B cell (primary cell): ENCODE data around the gene NOL3. TPM values are rescaled to one million over a fixed set of nuclear protein-coding genes. Genes with fewer than 3 reads are reported as not detected.

Experiments used
- ATAC-seq: fragments of 200-7000 bp; cut with Tn5 transposase; one replicate; pipeline ENCODE4 v1.10.0; 2021; ENCODE audit warnings: low read depth, mild to moderate bottlenecking, moderate number of reproducible peaks, moderate library complexity
- CTCF ChIA-PET: fragments of 350-600 bp; sonication (Branson Sonifier 250); formaldehyde crosslinking; loops from one replicate; lab custom pipeline; 2021; ENCODE audit warnings: antibody characterized with exemption, inconsistent platforms; lab: Charles Lee
- POLR2A ChIA-PET: fragments of 350-600 bp; sonication (Branson Sonifier 250); formaldehyde crosslinking; loops from one replicate; lab custom pipeline; 2021; ENCODE audit warnings: antibody characterized with exemption; lab: Charles Lee
- DNase-seq: peaks from one replicate; pipeline ENCODE4 v3.0.0; 2013
- H2AFZ ChIP-seq: 2 replicates; pipeline ENCODE4 v1.6.1; 2012; ENCODE audit warnings: mild to moderate bottlenecking, low read depth, low read length; ENCODE audit not compliant: insufficient read depth, poor library complexity, severe bottlenecking
- H3K27ac ChIP-seq, 2 donors: 1 replicate in 1 of 2; 2 replicates in 1 of 2; pipeline ENCODE4 v1.5.1; 2012 to 2013; ENCODE audit warnings: low read length in 2 of 2, mild to moderate bottlenecking in 2 of 2, moderate library complexity in 1 of 2
- H3K27me3 ChIP-seq, 4 experiments: fragments of 200-600 bp in 1 of 4; sonication (generic) in 1 of 4; replicated peaks in 1 of 4; 1 replicate in 2 of 4; 2 replicates in 2 of 4; pipeline versions ENCODE4 v1.6.1 to v1.7.0; 2013 to 2016; ENCODE audit warnings: low read length in 3 of 4, mild to moderate bottlenecking in 2 of 4, mixed read lengths in 1 of 4, moderate library complexity in 1 of 4; ENCODE audit not compliant: insufficient read depth in 4 of 4, control insufficient read depth in 3 of 4; ENCODE audit errors: control extremely low read depth in 1 of 4
- H3K36me3 ChIP-seq, 2 experiments: replicated peaks in 1 of 2; 1 replicate in 1 of 2; 2 replicates in 1 of 2; pipeline versions ENCODE4 v1.6.1 to v1.7.1; 2013; ENCODE audit warnings: low read length in 1 of 2; ENCODE audit not compliant: insufficient read depth in 2 of 2, control insufficient read depth in 1 of 2; ENCODE audit errors: control extremely low read depth in 1 of 2, extremely low read depth in 1 of 2
- H3K4me1 ChIP-seq, 2 donors: fragments of 200-600 bp in 1 of 2; sonication (generic) in 1 of 2; 1 replicate in 1 of 2; 2 replicates in 1 of 2; pipeline versions ENCODE4 v1.5.1 to v1.6.1; 2013 to 2017; ENCODE audit warnings: low read length in 2 of 2; ENCODE audit not compliant: control insufficient read depth in 2 of 2, insufficient read depth in 2 of 2
- H3K4me2 ChIP-seq: replicated peaks from 2 replicates; pipeline ENCODE3; 2012; ENCODE audit warnings: mild to moderate bottlenecking, low read depth, low read length; ENCODE audit not compliant: poor library complexity, severe bottlenecking
- H3K4me3 ChIP-seq, 5 experiments: fragments of 200-600 bp in 1 of 5; sonication (generic) in 1 of 5; 1 replicate in 3 of 5; 2 replicates in 2 of 5; pipeline versions ENCODE4 v1.5.1 to v1.7.0; 2011 to 2016; ENCODE audit warnings: low read length in 4 of 5, mild to moderate bottlenecking in 4 of 5, low read depth in 2 of 5, control low read depth in 1 of 5, moderate library complexity in 1 of 5; ENCODE audit not compliant: insufficient read depth in 1 of 5; ENCODE audit errors: control extremely low read depth in 1 of 5, extremely low read depth in 1 of 5
- H3K79me2 ChIP-seq: fragments of 200-600 bp; sonication (generic); one replicate; pipeline ENCODE4 v1.6.0; 2016; ENCODE audit warnings: low read length; ENCODE audit not compliant: control insufficient read depth, insufficient read depth
- H3K9ac ChIP-seq: fragments of 200-600 bp; sonication (generic); 2 replicates; pipeline ENCODE4 v1.6.1; 2017; ENCODE audit warnings: mild to moderate bottlenecking, low read length, moderate library complexity
- H3K9me3 ChIP-seq, 3 donors: one replicate each; pipeline versions ENCODE4 v1.6.1 to v1.7.1; 2013; ENCODE audit warnings: low read length in 2 of 3; ENCODE audit not compliant: control insufficient read depth in 2 of 3, insufficient read depth in 1 of 3; ENCODE audit errors: control extremely low read depth in 1 of 3
- H4K20me1 ChIP-seq: 2 replicates; pipeline ENCODE4 v1.6.0; 2012; ENCODE audit warnings: mild to moderate bottlenecking, low read length; ENCODE audit not compliant: insufficient read depth, control insufficient read depth, poor library complexity, severe bottlenecking
- H3K27ac Mint-ChIP-seq: one replicate; pipeline ENCODE4 v1.8.0; 2021; ENCODE audit warnings: mixed read lengths
- H3K27me3 Mint-ChIP-seq: one replicate; pipeline ENCODE4 v1.8.0; 2021; ENCODE audit warnings: mixed read lengths
- H3K4me1 Mint-ChIP-seq: one replicate; pipeline ENCODE4 v1.8.0; 2021; ENCODE audit warnings: mixed read lengths
- H3K4me3 Mint-ChIP-seq: one replicate; pipeline ENCODE4 v1.8.0; 2021; ENCODE audit warnings: mixed read lengths
- H3K9me3 Mint-ChIP-seq: one replicate; pipeline ENCODE4 v1.8.0; 2022; ENCODE audit warnings: mixed read lengths; ENCODE audit not compliant: insufficient read depth
- CTCF ChIP-seq: fragments of 200-600 bp; IDR thresholded peaks from one replicate; pipeline ENCODE4 v1.8.0; 2022; ENCODE audit warnings: antibody characterized with exemption, mild to moderate bottlenecking
- EZH2 ChIP-seq: IDR thresholded peaks from 2 replicates; pipeline ENCODE4 v1.6.1; 2012; ENCODE audit warnings: borderline replicate concordance, low read depth, mild to moderate bottlenecking, moderate library complexity, low read length; ENCODE audit not compliant: insufficient read depth, poor library complexity, severe bottlenecking
- WGBS: methylation state at CpG from one replicate; pipeline ENCODE4 v1.1.5; 2013; ENCODE audit warnings: missing lambda C conversion rate; ENCODE audit not compliant: insufficient coverage; 5-methylcytosine and 5-hydroxymethylcytosine counted together
- intact Hi-C: fragments of 100-400 bp; cut with micrococcal nuclease; formaldehyde crosslinking; loops from one replicate; pipeline ENCODE4 v1.10.0; 2022
- polyA plus RNA-seq: library from polyadenylated mRNA; depleted of rRNA; stranded (reverse); fragments of >200 nt; gene quantifications from 2 replicates; pipeline ENCODE4 v1.2.3, GENCODE V29; 2012
- small RNA-seq: library from RNA; depleted of rRNA; stranded (forward); fragments of <200 nt; gene quantifications from one replicate; pipeline ENCODE3, GENCODE V24; 2012; ENCODE audit warnings: low replicate concordance, low read depth; ENCODE audit not compliant: insufficient read length
- total RNA-seq, 2 donors: library from RNA; stranded (reverse); fragments of 120-200 nt in 1 of 2; gene quantifications; 1 replicate in 1 of 2; 2 replicates in 1 of 2; pipeline versions ENCODE4 v1.2.3 to v1.2.4, GENCODE V29; 2013 to 2022

The NOL3 gene
- total and polyA plus RNA-seq, 2 donors (not counting 1 experiment from before 2014, with no cell fraction given) = 0.60 to 0.96 TPM

- ChIA-PET CTCF (no interaction called here), POLR2A (no interaction called here)
- peaks cover 17% of the 10 kb centered on the region for H3K79me2 ChIP-seq
- no peaks in the 10 kb centered on the region for H3K27me3 ChIP-seq
- H3K4me2 ChIP-seq = no peak overlapping the region
- H3K9ac ChIP-seq = no peak overlapping the region
- H3K4me3 ChIP-seq = no peak overlapping the region
- H3K27ac Mint-ChIP-seq = no peak overlapping the region
- no peaks in the 10 kb centered on the region for H3K9me3 ChIP-seq
- H3K4me1 Mint-ChIP-seq = peaks cover 29% of the 10 kb centered on the region
- H3K27ac ChIP-seq = no peak overlapping the region
- DNase-seq (no peak), ATAC-seq (no peak)
- TF ChIP-seq EZH2 = no peak
- no peak for TF ChIP-seq CTCF
- no peaks in the 10 kb centered on the region for H3K9me3 Mint-ChIP-seq
- peaks cover 18% of the 10 kb centered on the region for H4K20me1 ChIP-seq
- H3K4me1 ChIP-seq = peaks cover 15 to 22% of the 10 kb centered on the region in 2 donors
- H3K36me3 ChIP-seq = peaks cover 2 to 7% of the 10 kb centered on the region in 2 experiments
- no peak overlapping the region for H2AFZ ChIP-seq
- H3K4me3 Mint-ChIP-seq = no peak overlapping the region
- 42% methylated on average over 2 of the region's 3 CpGs for WGBS
- intact Hi-C loops = no loop called here
- no peaks in the 10 kb centered on the region for H3K27me3 Mint-ChIP-seq
Observed at GRCh38 chr16:67223992-67224391, 53.7 kb downstream of the NOL3 start.

Small RNA genes lying within 50 kb of the gene (small RNA-seq; reads per million reads assigned to genes)
- not detected for gene MIR328

Other genes starting within 250 kb of the NOL3 start
- gene RRAD, start 245.0 kb upstream of the NOL3 start, total RNA-seq = 0.64 and 0.80 TPM in 2 replicates
- 1.9 and 4.1 TPM in 2 replicates for gene RRAD, start 245.0 kb upstream of the NOL3 start, polyA plus RNA-seq
- 55.4 and 60.6 TPM in 2 replicates for gene CIAO2B, start 236.1 kb upstream of the NOL3 start, total RNA-seq
- 139 and 159 TPM in 2 replicates for gene CIAO2B, start 236.1 kb upstream of the NOL3 start, polyA plus RNA-seq
- gene CES2, start 235.0 kb upstream of the NOL3 start, total RNA-seq = 39.4 and 47.8 TPM in 2 replicates
- 23.5 and 24.4 TPM in 2 replicates for gene CES2, start 235.0 kb upstream of the NOL3 start, polyA plus RNA-seq
- 0.32 and 0.42 TPM in 2 replicates for gene CES3, start 209.3 kb upstream of the NOL3 start, total RNA-seq
- gene CES3, start 209.3 kb upstream of the NOL3 start, polyA plus RNA-seq = 0.25 and 1.1 TPM in 2 replicates
- gene CES4A, start 181.9 kb upstream of the NOL3 start, total RNA-seq = 8.4 and 10.4 TPM in 2 replicates
- 17.3 and 18.9 TPM in 2 replicates for gene CES4A, start 181.9 kb upstream of the NOL3 start, polyA plus RNA-seq
- 89.0 and 101 TPM in 2 replicates for gene CBFB, start 141.4 kb upstream of the NOL3 start, total RNA-seq
- 19.5 and 43.2 TPM in 2 replicates for gene CBFB, start 141.4 kb upstream of the NOL3 start, polyA plus RNA-seq
- gene PHAF1, start 60.6 kb upstream of the NOL3 start, total RNA-seq = 20.7 and 23.0 TPM in 2 replicates
- 18.5 and 18.8 TPM in 2 replicates for gene PHAF1, start 60.6 kb upstream of the NOL3 start, polyA plus RNA-seq
- gene B3GNT9, start 19.5 kb upstream of the NOL3 start, total RNA-seq = 1.2 and 1.6 TPM in 2 replicates
- gene B3GNT9, start 19.5 kb upstream of the NOL3 start, polyA plus RNA-seq = 2.4 and 2.5 TPM in 2 replicates
- gene TRADD, start 10.6 kb upstream of the NOL3 start, total RNA-seq = 51.9 and 52.4 TPM in 2 replicates
- 66.9 and 73.5 TPM in 2 replicates for gene TRADD, start 10.6 kb upstream of the NOL3 start, polyA plus RNA-seq
- gene FBXL8, start 10.6 kb upstream of the NOL3 start, total RNA-seq = 5.1 and 5.8 TPM in 2 replicates
- gene FBXL8, start 10.6 kb upstream of the NOL3 start, polyA plus RNA-seq = 16.1 and 20.5 TPM in 2 replicates
- 7.4 and 11.9 TPM in 2 replicates for gene HSF4, start 5.8 kb upstream of the NOL3 start, total RNA-seq
- 12.2 and 29.3 TPM in 2 replicates for gene HSF4, start 5.8 kb upstream of the NOL3 start, polyA plus RNA-seq
- 6.2 and 12.4 TPM in 2 replicates for gene MATCAP1, start 13.4 kb downstream of the NOL3 start, total RNA-seq
- gene MATCAP1, start 13.4 kb downstream of the NOL3 start, polyA plus RNA-seq = 8.9 and 9.1 TPM in 2 replicates
- not detected in 2 replicates for gene EXOC3L1, start 19.6 kb downstream of the NOL3 start, total RNA-seq
- not detected in 2 replicates for gene EXOC3L1, start 19.6 kb downstream of the NOL3 start, polyA plus RNA-seq
- gene E2F4, start 21.6 kb downstream of the NOL3 start, total RNA-seq = 104 and 106 TPM in 2 replicates
- gene E2F4, start 21.6 kb downstream of the NOL3 start, polyA plus RNA-seq = 188 and 195 TPM in 2 replicates
- gene ELMO3, start 28.6 kb downstream of the NOL3 start, total RNA-seq = 8.3 and 9.6 TPM in 2 replicates
- 7.9 and 9.1 TPM in 2 replicates for gene ELMO3, start 28.6 kb downstream of the NOL3 start, polyA plus RNA-seq
- gene TMEM208, start 56.6 kb downstream of the NOL3 start, total RNA-seq = 36.3 and 40.4 TPM in 2 replicates
- gene TMEM208, start 56.6 kb downstream of the NOL3 start, polyA plus RNA-seq = 31.5 and 36.1 TPM in 2 replicates
- gene FHOD1, start 76.9 kb downstream of the NOL3 start, total RNA-seq = 46.9 and 47.3 TPM in 2 replicates
- gene FHOD1, start 76.9 kb downstream of the NOL3 start, polyA plus RNA-seq = 44.1 and 46.3 TPM in 2 replicates
- 1.7 and 2.4 TPM in 2 replicates for gene SLC9A5, start 78.4 kb downstream of the NOL3 start, total RNA-seq
- gene SLC9A5, start 78.4 kb downstream of the NOL3 start, polyA plus RNA-seq = 1.1 and 1.7 TPM in 2 replicates
- gene PLEKHG4, start 109.0 kb downstream of the NOL3 start, total RNA-seq = 6.0 and 6.7 TPM in 2 replicates
- gene PLEKHG4, start 109.0 kb downstream of the NOL3 start, polyA plus RNA-seq = 4.6 and 7.1 TPM in 2 replicates
- not detected in 2 replicates for gene KCTD19, start 156.2 kb downstream of the NOL3 start, total RNA-seq
- 0.22 and 0.52 TPM in 2 replicates for gene KCTD19, start 156.2 kb downstream of the NOL3 start, polyA plus RNA-seq
- gene LRRC36, start 156.3 kb downstream of the NOL3 start, total RNA-seq = not detected in 2 replicates
- 0.98 and 1.5 TPM in 2 replicates for gene LRRC36, start 156.3 kb downstream of the NOL3 start, polyA plus RNA-seq
- not detected in 2 replicates for gene TPPP3, start 223.0 kb downstream of the NOL3 start, total RNA-seq
- gene TPPP3, start 223.0 kb downstream of the NOL3 start, polyA plus RNA-seq = 0.29 and 0.31 TPM in 2 replicates
- 2.4 and 2.8 TPM in 2 replicates for gene ZDHHC1, start 245.9 kb downstream of the NOL3 start, total RNA-seq
- 0.58 and 0.71 TPM in 2 replicates for gene ZDHHC1, start 245.9 kb downstream of the NOL3 start, polyA plus RNA-seq